Osteocyte (in vitro differentiated cells): ENCODE results near the gene TFAP2E. TPM values are rescaled to one million over a fixed set of nuclear protein-coding genes. Genes with fewer than 3 reads are reported as not detected.

Experiments
- DNase-seq: peaks from one replicate; pipeline ENCODE4 v3.0.0; 2021; ENCODE audit warnings: mixed read lengths; ENCODE audit not compliant: unreplicated experiment; ENCODE audit errors: extremely low spot score
- H3K27ac Mint-ChIP-seq: one replicate; pipeline ENCODE4 v1.8.0; 2021; ENCODE audit warnings: mild to moderate bottlenecking, mixed read lengths; ENCODE audit not compliant: unreplicated experiment
- H3K27me3 Mint-ChIP-seq: one replicate; pipeline ENCODE4 v1.8.0; 2021; ENCODE audit warnings: mixed read lengths; ENCODE audit not compliant: unreplicated experiment
- H3K36me3 Mint-ChIP-seq: one replicate; pipeline ENCODE4 v1.8.0; 2021; ENCODE audit warnings: mixed read lengths; ENCODE audit not compliant: unreplicated experiment
- H3K4me1 Mint-ChIP-seq: one replicate; pipeline ENCODE4 v1.8.0; 2021; ENCODE audit warnings: mixed read lengths; ENCODE audit not compliant: unreplicated experiment
- H3K4me3 Mint-ChIP-seq: one replicate; pipeline ENCODE4 v1.8.0; 2021; ENCODE audit warnings: mild to moderate bottlenecking, moderate library complexity, mixed read lengths; ENCODE audit not compliant: unreplicated experiment
- H3K9me3 Mint-ChIP-seq: one replicate; pipeline ENCODE4 v1.8.0; 2021; ENCODE audit warnings: mixed read lengths; ENCODE audit not compliant: unreplicated experiment
- total RNA-seq: library from RNA; stranded (reverse); gene quantifications from 2 replicates; pipeline ENCODE4 v1.2.1, GENCODE V29; 2021
- TF ChIP-seq, protein P1 (sequence below): fragments of 200-600 bp; sonication (generic); IDR thresholded peaks from 2 replicates; pipeline ENCODE4 v1.5.0; 2021; ENCODE audit warnings: antibody characterized with exemption, mild to moderate bottlenecking, moderate library complexity

The TFAP2E gene
- total RNA-seq, 1 donor from 2014 or later = 0.35 TPM

DNA sequence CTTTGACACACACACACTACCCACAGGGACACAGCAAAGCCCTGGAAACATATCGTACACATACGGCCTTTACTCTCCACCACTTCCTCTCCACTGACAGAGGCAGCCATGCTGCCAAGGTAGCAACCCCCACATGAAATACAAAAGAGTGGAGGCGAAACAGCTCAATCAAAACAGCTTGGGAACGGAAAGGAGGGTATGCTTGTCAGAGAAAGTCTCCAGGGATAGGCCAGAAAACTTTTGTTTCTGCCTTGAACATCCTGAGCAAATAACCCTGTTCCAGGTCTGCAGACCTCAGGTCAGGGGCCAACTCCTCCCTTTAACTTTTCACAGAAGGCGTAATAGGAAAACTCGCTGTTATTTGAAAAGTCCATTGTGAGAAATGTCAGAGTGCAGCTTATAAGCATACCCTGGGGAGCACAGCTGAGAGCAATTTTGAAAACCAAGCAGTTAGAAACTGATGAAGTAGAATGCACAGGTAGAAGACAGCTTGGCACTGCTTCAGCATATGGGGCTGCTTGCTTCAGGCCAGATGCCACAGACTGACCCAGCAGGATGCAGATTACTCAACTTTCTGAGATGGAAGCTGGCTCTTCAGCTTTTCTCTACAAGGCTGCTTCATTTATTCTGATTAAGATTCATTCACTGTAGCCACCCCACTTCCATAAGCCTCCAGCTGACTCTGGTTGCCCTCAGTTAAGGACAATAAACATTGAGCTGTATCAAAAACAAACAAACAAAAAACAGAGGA, 33.9 kb upstream of the TFAP2E start:
- peaks cover 9% of the 10 kb centered on the region for H3K36me3 Mint-ChIP-seq
- TF ChIP-seq, protein P1, sequence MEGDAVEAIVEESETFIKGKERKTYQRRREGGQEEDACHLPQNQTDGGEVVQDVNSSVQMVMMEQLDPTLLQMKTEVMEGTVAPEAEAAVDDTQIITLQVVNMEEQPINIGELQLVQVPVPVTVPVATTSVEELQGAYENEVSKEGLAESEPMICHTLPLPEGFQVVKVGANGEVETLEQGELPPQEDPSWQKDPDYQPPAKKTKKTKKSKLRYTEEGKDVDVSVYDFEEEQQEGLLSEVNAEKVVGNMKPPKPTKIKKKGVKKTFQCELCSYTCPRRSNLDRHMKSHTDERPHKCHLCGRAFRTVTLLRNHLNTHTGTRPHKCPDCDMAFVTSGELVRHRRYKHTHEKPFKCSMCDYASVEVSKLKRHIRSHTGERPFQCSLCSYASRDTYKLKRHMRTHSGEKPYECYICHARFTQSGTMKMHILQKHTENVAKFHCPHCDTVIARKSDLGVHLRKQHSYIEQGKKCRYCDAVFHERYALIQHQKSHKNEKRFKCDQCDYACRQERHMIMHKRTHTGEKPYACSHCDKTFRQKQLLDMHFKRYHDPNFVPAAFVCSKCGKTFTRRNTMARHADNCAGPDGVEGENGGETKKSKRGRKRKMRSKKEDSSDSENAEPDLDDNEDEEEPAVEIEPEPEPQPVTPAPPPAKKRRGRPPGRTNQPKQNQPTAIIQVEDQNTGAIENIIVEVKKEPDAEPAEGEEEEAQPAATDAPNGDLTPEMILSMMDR = no peak
- peak overlapping the region; percentile 85 for H3K27ac Mint-ChIP-seq
- no peak overlapping the region for H3K4me3 Mint-ChIP-seq
- H3K27me3 Mint-ChIP-seq = no peaks in the 10 kb centered on the region
- H3K4me1 Mint-ChIP-seq = peaks cover 39% of the 10 kb centered on the region
- no peak for DNase-seq
- H3K9me3 Mint-ChIP-seq = no peaks in the 10 kb centered on the region

DNA sequence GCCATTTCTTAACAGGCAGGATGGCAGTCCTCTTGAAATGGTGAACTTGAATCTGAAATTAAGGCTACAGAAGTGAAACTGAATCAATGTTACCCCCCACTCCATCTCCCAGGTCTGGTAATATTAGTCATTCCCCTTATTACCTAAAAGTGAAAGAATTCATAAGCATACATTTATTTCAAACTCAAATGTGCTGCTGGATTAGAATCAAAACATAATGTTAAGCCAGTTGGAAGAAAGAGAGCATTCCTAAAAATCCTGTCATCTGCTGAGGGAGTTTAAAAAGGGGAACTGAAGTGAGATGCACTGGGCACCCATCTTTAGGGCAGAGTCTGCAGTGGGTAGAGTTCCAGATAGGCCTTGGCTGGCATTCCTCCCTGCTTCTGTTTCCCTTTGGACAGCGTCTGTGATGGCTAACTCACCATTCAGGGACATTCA, 33.3 kb upstream of the TFAP2E start:
- Mint-ChIP-seq H3K4me1 (peaks cover 40% of the 10 kb centered on the region), H3K9me3 (no peaks in the 10 kb centered on the region), H3K27me3 (no peaks in the 10 kb centered on the region), H3K27ac (peak overlapping the region; percentile 85), H3K36me3 (peaks cover 11% of the 10 kb centered on the region), H3K4me3 (peak overlapping the region; percentile 14)
- no peak for DNase-seq
- TF ChIP-seq, protein P1 = no peak

- H3K27ac Mint-ChIP-seq = peak overlapping the region; percentile 40
- TF ChIP-seq, protein P1 = peak; percentile 27
- DNase-seq = no peak
- peaks cover 14% of the 10 kb centered on the region for H3K4me1 Mint-ChIP-seq
- H3K4me3 Mint-ChIP-seq = no peak overlapping the region
- H3K36me3 Mint-ChIP-seq = peaks cover 23% of the 10 kb centered on the region
- H3K27me3 Mint-ChIP-seq = no peaks in the 10 kb centered on the region
- no peaks in the 10 kb centered on the region for H3K9me3 Mint-ChIP-seq
These were observed 28.1 kb upstream of the TFAP2E start for GRCh38 chr1:35544976-35545375.

- Mint-ChIP-seq H3K27ac (no peak overlapping the region), H3K9me3 (no peaks in the 10 kb centered on the region), H3K27me3 (no peaks in the 10 kb centered on the region), H3K36me3 (peaks cover 26% of the 10 kb centered on the region), H3K4me1 (peaks cover 5% of the 10 kb centered on the region), H3K4me3 (no peak overlapping the region)
- TF ChIP-seq, protein P1 = no peak
- DNase-seq = no peak
These were observed 26.5 kb upstream of the TFAP2E start for GRCh38 chr1:35546614-35547013.

DNA sequence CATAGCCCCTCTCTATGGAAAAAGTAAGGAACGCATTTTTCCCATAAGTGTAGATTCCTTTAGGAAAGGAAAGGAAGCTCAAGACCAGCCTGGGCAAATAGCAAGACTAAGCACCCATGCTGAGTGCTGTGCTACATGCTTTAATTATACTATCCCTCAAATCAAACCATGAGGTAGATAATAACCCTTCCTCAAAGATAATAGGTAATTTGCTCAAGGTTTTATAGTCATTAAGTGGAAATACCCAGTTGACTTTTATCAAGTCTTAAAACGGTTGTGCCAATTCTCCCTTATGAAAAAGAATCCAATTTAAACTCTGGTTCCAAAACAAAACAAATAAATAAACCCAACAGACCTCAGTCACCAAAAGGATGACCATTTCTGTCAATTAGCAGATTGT, 19.3 kb upstream of the TFAP2E start:
- H3K4me1 Mint-ChIP-seq = peaks cover 31% of the 10 kb centered on the region
- no peaks in the 10 kb centered on the region for H3K9me3 Mint-ChIP-seq
- H3K27me3 Mint-ChIP-seq = no peaks in the 10 kb centered on the region
- TF ChIP-seq, protein P1 = no peak
- H3K27ac Mint-ChIP-seq = no peak overlapping the region
- H3K4me3 Mint-ChIP-seq = no peak overlapping the region
- no peak for DNase-seq
- H3K36me3 Mint-ChIP-seq = peaks cover 24% of the 10 kb centered on the region
